ENCODE results near the gene GAPDH.

The GAPDH gene

DNA sequence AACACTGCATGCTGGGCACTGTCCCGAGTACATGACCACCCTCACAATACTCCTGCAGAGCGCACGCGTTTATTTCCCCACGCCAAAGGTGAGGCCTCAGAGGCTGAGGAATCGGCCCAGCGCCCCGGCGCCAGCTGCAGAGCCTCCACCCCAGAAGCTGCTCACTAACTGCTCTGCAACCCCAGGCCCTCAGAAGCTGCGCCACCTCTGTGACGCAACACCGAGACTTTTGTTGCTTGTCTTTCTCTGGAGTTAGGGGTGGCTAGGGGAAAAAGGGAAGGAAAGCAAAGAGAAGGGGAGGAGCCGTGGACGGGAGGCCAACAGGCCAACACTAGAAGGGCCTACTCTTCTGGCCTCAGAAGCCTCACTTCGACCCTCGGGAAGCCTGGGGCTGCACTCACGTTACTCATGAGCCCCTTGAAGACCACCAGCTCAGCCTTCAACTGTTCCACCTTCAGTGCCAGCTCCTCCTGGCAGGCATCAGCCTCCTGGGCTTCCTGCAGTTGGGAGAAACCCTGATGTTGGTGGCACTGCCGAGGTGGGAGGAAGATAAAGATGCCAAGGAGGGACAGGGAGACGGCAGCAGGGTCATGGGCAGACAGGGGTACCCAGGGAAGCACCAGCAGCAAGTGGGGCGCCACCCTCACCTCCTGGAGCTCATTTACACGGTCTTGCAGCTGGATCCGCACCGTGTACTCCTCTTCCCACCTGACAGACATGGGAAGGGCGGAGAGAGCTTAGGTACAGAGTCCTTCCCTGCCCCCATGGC lies 16.2 kb downstream of the GAPDH start:
- Mint-ChIP-seq H3K27ac (no peak overlapping the region), H3K4me1 (peaks cover 52% of the 10 kb centered on the region)

DNA sequence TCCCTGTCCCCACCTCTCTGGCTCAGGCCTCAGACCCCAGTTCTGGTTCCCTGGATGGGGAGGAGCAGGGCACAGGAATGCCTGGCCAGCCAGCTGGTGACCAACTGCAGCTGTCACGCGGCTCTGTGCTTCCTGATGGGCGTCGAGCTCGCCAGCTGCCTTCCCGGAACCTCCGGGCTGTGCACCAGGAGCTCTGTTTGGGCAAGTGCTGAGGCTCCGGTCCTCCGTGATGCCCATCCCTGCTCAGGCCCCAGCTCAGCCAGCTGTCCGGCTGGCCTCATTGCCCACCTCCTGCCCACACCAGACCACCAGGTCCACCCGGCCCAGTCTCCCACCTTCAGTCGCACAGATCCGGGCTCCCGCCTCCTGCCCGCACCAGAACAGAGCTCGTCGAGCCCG lies 16.7 kb downstream of the GAPDH start:
- TF ChIP-seq, protein P1, sequence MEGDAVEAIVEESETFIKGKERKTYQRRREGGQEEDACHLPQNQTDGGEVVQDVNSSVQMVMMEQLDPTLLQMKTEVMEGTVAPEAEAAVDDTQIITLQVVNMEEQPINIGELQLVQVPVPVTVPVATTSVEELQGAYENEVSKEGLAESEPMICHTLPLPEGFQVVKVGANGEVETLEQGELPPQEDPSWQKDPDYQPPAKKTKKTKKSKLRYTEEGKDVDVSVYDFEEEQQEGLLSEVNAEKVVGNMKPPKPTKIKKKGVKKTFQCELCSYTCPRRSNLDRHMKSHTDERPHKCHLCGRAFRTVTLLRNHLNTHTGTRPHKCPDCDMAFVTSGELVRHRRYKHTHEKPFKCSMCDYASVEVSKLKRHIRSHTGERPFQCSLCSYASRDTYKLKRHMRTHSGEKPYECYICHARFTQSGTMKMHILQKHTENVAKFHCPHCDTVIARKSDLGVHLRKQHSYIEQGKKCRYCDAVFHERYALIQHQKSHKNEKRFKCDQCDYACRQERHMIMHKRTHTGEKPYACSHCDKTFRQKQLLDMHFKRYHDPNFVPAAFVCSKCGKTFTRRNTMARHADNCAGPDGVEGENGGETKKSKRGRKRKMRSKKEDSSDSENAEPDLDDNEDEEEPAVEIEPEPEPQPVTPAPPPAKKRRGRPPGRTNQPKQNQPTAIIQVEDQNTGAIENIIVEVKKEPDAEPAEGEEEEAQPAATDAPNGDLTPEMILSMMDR (IDR thresholded peaks at IDR 0.05), result no peak
- DNase-seq, result no peak
- Mint-ChIP-seq H3K27ac (no peak overlapping the region), H3K4me1 (peaks cover 52% of the 10 kb centered on the region), H3K9me3 (no peaks in the 10 kb centered on the region), H3K27me3 (ENCODE audit: low read depth, poor library complexity) (no peaks in the 10 kb centered on the region), H3K4me3 (no peak overlapping the region), H3K36me3 (ENCODE audit: low read depth) (peaks cover 30% of the 10 kb centered on the region)

More for the DNA sequence above, 16.2 kb downstream of the GAPDH start:
- TF ChIP-seq, protein P1 (IDR thresholded peaks at IDR 0.05), result no peak
- H3K27me3 Mint-ChIP-seq (ENCODE audit: low read depth, poor library complexity), result no peaks in the 10 kb centered on the region
- H3K9me3 Mint-ChIP-seq, result no peaks in the 10 kb centered on the region
- peaks cover 36% of the 10 kb centered on the region for H3K36me3 Mint-ChIP-seq (ENCODE audit: low read depth)
- H3K4me3 Mint-ChIP-seq, result no peak overlapping the region
- DNase-seq, result no peak

DNA sequence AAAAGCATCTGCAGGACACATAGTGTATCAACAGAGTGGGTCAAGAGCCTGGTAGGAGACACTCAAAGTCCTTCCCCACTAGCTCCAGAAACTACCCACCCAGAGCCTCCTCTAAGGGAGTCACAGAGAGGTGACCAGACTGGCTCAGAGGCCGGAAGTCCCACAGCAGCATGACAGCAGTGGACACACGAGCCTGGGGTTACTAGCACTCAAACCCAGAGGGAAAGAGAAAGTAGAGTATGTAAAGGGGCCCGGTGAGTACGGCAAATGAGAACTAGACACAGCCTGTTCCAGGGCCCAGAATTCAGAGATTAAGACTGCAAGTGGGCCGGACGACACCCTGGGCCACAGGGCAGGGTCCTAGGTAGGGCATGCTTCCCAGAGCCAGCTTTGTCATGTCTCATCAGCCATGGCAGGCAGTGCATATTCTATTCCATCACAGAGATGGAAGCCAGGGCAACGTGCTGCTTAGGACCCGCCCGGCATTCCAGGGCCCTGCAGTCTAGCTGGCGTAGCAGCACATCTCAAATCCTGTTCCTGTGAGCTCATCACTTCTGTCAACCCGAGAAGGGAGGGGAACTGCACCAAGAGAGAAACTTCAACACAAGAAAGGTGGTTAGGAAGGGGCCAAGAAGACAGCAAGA lies 17.3 kb downstream of the GAPDH start:
- TF ChIP-seq, protein P1 (IDR thresholded peaks at IDR 0.05), result no peak
- Mint-ChIP-seq H3K36me3 (ENCODE audit: low read depth) (peaks cover 30% of the 10 kb centered on the region), H3K4me1 (peaks cover 52% of the 10 kb centered on the region), H3K27ac (no peak overlapping the region), H3K9me3 (no peaks in the 10 kb centered on the region), H3K27me3 (ENCODE audit: low read depth, poor library complexity) (no peaks in the 10 kb centered on the region), H3K4me3 (no peak overlapping the region)
- DNase-seq, result no peak

DNA sequence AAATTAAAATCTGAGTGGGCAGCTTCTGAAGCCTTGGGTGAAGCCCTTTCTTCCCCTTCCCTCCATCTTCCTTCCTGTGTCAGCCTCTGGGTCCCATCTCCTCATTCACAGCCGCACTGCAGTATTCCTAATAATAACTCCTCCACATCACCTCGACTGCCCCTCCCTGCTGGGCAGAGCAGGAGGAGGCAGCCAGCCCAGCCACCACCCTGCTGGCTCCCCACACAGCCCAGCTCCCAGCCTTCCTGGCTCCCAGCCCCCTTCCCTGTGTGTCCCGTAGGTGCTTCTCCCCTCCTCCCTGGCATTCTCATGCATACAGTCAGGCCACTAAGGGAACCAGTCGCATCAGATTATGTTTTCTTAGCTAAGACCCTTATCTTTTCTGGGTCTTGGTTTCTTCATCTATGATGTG lies 17.8 kb downstream of the GAPDH start:
- DNase-seq, result no peak
- no peaks in the 10 kb centered on the region for H3K9me3 Mint-ChIP-seq
- peaks cover 52% of the 10 kb centered on the region for H3K4me1 Mint-ChIP-seq
- H3K36me3 Mint-ChIP-seq (ENCODE audit: low read depth), result peaks cover 27% of the 10 kb centered on the region
- H3K4me3 Mint-ChIP-seq, result no peak overlapping the region
- TF ChIP-seq, protein P1 (IDR thresholded peaks at IDR 0.05), result no peak
- no peaks in the 10 kb centered on the region for H3K27me3 Mint-ChIP-seq (ENCODE audit: low read depth, poor library complexity)
- H3K27ac Mint-ChIP-seq, result peak overlapping the region; percentile 83

DNA sequence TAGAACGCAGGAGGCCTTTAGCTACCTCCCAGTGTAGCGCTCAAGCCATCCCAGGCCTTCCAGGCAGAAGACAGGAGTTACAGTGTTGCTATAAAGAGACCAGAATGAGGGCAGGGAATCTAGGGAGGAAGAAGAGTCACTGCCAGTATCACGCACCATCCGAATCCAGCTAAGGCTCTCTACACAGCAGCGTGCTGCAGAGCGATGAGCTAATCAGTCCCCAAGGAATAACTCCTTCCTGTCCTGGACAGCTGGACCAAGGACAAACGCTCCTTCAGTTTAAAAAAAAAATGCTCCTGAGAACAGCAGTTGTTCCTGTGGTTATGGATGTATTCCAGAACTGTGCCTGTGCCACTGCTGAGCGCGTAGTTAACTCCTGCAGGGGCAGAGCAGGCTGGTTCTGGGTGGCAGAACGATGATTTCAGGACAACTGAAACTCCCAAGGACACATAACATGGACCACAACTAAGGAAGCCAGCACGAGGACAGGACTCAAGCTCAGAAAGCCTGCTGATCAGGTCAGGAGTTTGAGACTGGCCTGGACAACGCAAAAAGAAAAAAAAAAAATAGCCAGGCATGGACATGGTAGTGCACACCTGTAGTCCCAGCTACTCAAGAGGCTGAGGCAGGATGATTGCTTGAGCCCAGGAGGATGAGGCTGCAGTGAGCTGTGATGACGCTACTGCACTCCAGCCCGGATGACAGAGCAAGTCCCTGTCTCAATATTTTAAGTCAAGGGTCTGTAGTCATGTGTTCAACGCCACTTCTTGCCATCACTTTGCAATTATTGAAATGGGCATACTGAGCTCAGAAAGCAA lies 18.9 kb downstream of the GAPDH start:
- TF ChIP-seq, protein P1 (IDR thresholded peaks at IDR 0.05), result no peak
- H3K27ac Mint-ChIP-seq, result peak overlapping the region; percentile 76
- H3K4me3 Mint-ChIP-seq, result peak overlapping the region; percentile 94
- no peak for DNase-seq
- H3K9me3 Mint-ChIP-seq, result no peaks in the 10 kb centered on the region
- H3K36me3 Mint-ChIP-seq (ENCODE audit: low read depth), result peaks cover 16% of the 10 kb centered on the region
- peaks cover 47% of the 10 kb centered on the region for H3K4me1 Mint-ChIP-seq
- H3K27me3 Mint-ChIP-seq (ENCODE audit: low read depth, poor library complexity), result no peaks in the 10 kb centered on the region
